ENCODE data around the gene FKBP10. TPM values are rescaled to one million over a fixed set of nuclear protein-coding genes. Genes with fewer than 3 reads are reported as not detected.

FKBP10 gene
- total RNA-seq, 1 experiment from 2014 or later = 142 TPM

GRCh38 chr17:41777157-41777573 is 35.6 kb upstream of the FKBP10 start:
- DNase-seq (ENCODE audit: unreplicated experiment) = no peak
- peak overlapping the region; percentile 71 for H3K27ac Mint-ChIP-seq (ENCODE audit: low read depth, unreplicated experiment)
- ChIA-PET CTCF (interaction anchor here (1.3 to 1.6 kb wide), 2 partner anchors 24 to 40 kb away, joined by 3 to 12 read pairs; no protein-coding TSS in a partner anchor), POLR2A (interaction anchor here (0.7 to 18.0 kb wide), 7 partner anchors 8 to 478 kb away, joined by 3 to 599 read pairs (median 4); partner anchors contain the start of genes FKBP10, JUP and P3H4)
- peaks cover 68% of the 10 kb centered on the region for H3K36me3 Mint-ChIP-seq (ENCODE audit: insufficient read depth, unreplicated experiment)
- no TSS peak for BruUV-seq (replicated peaks)
- no peaks in the 10 kb centered on the region for H3K9me3 Mint-ChIP-seq (ENCODE audit: unreplicated experiment)
- intact Hi-C loops (cut with micrococcal nuclease) = no loop called here
- no peak overlapping the region for H3K4me3 Mint-ChIP-seq (ENCODE audit: unreplicated experiment)
- H3K4me1 Mint-ChIP-seq (ENCODE audit: insufficient read depth, unreplicated experiment) = peaks cover 28% of the 10 kb centered on the region
- no peak for TF ChIP-seq CTCF (IDR thresholded peaks at IDR 0.05; ENCODE audit: unreplicated experiment)
- no peaks in the 10 kb centered on the region for H3K27me3 Mint-ChIP-seq (ENCODE audit: insufficient read depth, unreplicated experiment)

- Mint-ChIP-seq H3K27ac (ENCODE audit: low read depth, unreplicated experiment) (peak overlapping the region; percentile 71), H3K9me3 (ENCODE audit: unreplicated experiment) (no peaks in the 10 kb centered on the region), H3K4me1 (ENCODE audit: insufficient read depth, unreplicated experiment) (peaks cover 33% of the 10 kb centered on the region), H3K36me3 (ENCODE audit: insufficient read depth, unreplicated experiment) (peaks cover 70% of the 10 kb centered on the region), H3K27me3 (ENCODE audit: insufficient read depth, unreplicated experiment) (no peaks in the 10 kb centered on the region), H3K4me3 (ENCODE audit: unreplicated experiment) (no peak overlapping the region)
- BruUV-seq (replicated peaks) = no TSS peak
- no peak for TF ChIP-seq CTCF (IDR thresholded peaks at IDR 0.05; ENCODE audit: unreplicated experiment)
- intact Hi-C loops (cut with micrococcal nuclease) = no loop called here
- ChIA-PET POLR2A (interaction anchor here (0.7 to 18.0 kb wide), 9 partner anchors 8 to 477 kb away, joined by 3 to 599 read pairs (median 4); partner anchors contain the start of genes FKBP10, JUP, KRT15 and P3H4), CTCF (interaction anchor here (0.9 to 3.0 kb wide), 4 partner anchors 9 to 40 kb away, joined by 3 to 29 read pairs (median 8); partner anchors contain the start of gene JUP)
- DNase-seq (ENCODE audit: unreplicated experiment) = peak; percentile 92
These were observed 35.1 kb upstream of the FKBP10 start for GRCh38 chr17:41777574-41778188.

GRCh38 chr17:41779954-41780353 is 32.9 kb upstream of the FKBP10 start:
- CTCF ChIA-PET = interaction anchor here (3.0 kb wide), 1 partner anchor 21 kb away, joined by 29 read pairs; no protein-coding TSS in a partner anchor
- intact Hi-C loops (cut with micrococcal nuclease) = no loop called here
- Mint-ChIP-seq H3K9me3 (ENCODE audit: unreplicated experiment) (no peaks in the 10 kb centered on the region), H3K27me3 (ENCODE audit: insufficient read depth, unreplicated experiment) (no peaks in the 10 kb centered on the region), H3K4me1 (ENCODE audit: insufficient read depth, unreplicated experiment) (peaks cover 40% of the 10 kb centered on the region), H3K27ac (ENCODE audit: low read depth, unreplicated experiment) (peak overlapping the region; percentile 64), H3K4me3 (ENCODE audit: unreplicated experiment) (no peak overlapping the region), H3K36me3 (ENCODE audit: insufficient read depth, unreplicated experiment) (peaks cover 64% of the 10 kb centered on the region)
- BruUV-seq (replicated peaks) = no TSS peak
- TF ChIP-seq CTCF (IDR thresholded peaks at IDR 0.05; ENCODE audit: unreplicated experiment) = no peak
- POLR2A ChIA-PET = interaction anchor here (0.6 to 18.0 kb wide), 4 partner anchors 9 to 1588 kb away, joined by 3 to 599 read pairs (median 8); partner anchors contain the start of genes FKBP10 and P3H4
- no peak for DNase-seq (ENCODE audit: unreplicated experiment)

GRCh38 chr17:41781404-41782110 is 31.2 kb upstream of the FKBP10 start:
- CTCF ChIA-PET = interaction anchor here (0.8 to 2.1 kb wide), 3 partner anchors 20 to 44 kb away, joined by 3 to 8 read pairs (median 3); no protein-coding TSS in a partner anchor
- POLR2A ChIA-PET = interaction anchor here (1.1 to 18.0 kb wide), 3 partner anchors 22 to 48 kb away, joined by 3 to 599 read pairs (median 6); partner anchors contain the start of genes FKBP10, HAP1 and P3H4
- Mint-ChIP-seq H3K27ac (ENCODE audit: low read depth, unreplicated experiment) (peak overlapping the region; percentile 64), H3K27me3 (ENCODE audit: insufficient read depth, unreplicated experiment) (no peaks in the 10 kb centered on the region), H3K4me3 (ENCODE audit: unreplicated experiment) (no peak overlapping the region), H3K9me3 (ENCODE audit: unreplicated experiment) (no peaks in the 10 kb centered on the region), H3K4me1 (ENCODE audit: insufficient read depth, unreplicated experiment) (peaks cover 26% of the 10 kb centered on the region), H3K36me3 (ENCODE audit: insufficient read depth, unreplicated experiment) (peaks cover 51% of the 10 kb centered on the region)
- no peak for DNase-seq (ENCODE audit: unreplicated experiment)
- BruUV-seq (replicated peaks) = no TSS peak
- no peak for TF ChIP-seq CTCF (IDR thresholded peaks at IDR 0.05; ENCODE audit: unreplicated experiment)
- intact Hi-C loops (cut with micrococcal nuclease) = no loop called here

Measured in MCF 10A (cell line).